ENCODE results near the gene A4GNT.

Gene A4GNT

DNA sequence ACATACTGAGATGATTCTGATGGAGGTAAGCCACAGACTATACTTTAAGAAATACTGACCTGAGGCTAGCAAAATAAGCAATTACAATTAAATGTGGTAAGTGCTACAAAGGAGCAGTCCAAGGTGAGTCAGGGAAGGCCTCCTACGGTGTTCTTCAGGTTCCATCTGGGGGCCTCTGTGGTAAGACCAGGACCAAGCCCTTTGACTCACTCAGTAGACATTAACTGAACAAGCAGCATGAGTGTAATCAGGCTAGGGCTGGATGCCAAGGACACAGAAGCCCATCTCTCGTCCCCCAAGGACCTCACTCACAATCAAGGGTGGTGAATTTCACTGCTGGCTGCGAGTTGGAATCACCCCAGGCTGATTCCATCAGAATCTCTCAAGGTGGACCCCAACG is 54.1 kb downstream of the A4GNT start:
- DNase-seq, result no peak

All from activated CD4-positive, alpha-beta T cell treated with anti-CD3 and anti-CD28 coated beads for 48 hours (primary cell).